GM12892 (cell line): ENCODE measurements around the gene L3MBTL1.

ENCODE experiments used
- POLR2A ChIP-seq: IDR thresholded peaks from 2 replicates; pipeline ENCODE4 v1.6.1; 2011; ENCODE audit warnings: low read depth, low read length, control low read depth
- POLR2AphosphoS5 ChIP-seq: IDR thresholded peaks from 2 replicates; pipeline ENCODE4 v1.6.1; 2011; ENCODE audit warnings: low read depth, low read length, control low read depth
- TAF1 ChIP-seq: IDR thresholded peaks from 2 replicates; pipeline ENCODE4 v1.6.1; 2011; ENCODE audit warnings: low read depth, mild to moderate bottlenecking, control low read depth, low read length, borderline replicate concordance

GRCh38 chr20:43458422-43458924 lies 49.0 kb upstream of the L3MBTL1 start:
- TF ChIP-seq POLR2AphosphoS5 (no peak), TAF1 (no peak), POLR2A (no peak)
